H9 (cell line): ENCODE data around the gene MYO1D. TPM values are rescaled to one million over a fixed set of nuclear protein-coding genes. Genes with fewer than 3 reads are reported as not detected.

Source experiments
- DNase-seq: peaks from one replicate; pipeline ENCODE4 v3.0.0-alpha.2; 2017
- H2AFZ ChIP-seq: one replicate; pipeline ENCODE4 v1.6.1; 2013; ENCODE audit warnings: mild to moderate bottlenecking, low read length, control low read depth, moderate library complexity
- H2AK5ac ChIP-seq: 2 replicates; pipeline ENCODE4 v1.6.1; 2013; ENCODE audit warnings: low read length, control low read depth, mixed read lengths; ENCODE audit not compliant: insufficient read length
- H2BK120ac ChIP-seq: one replicate; pipeline ENCODE4 v1.6.1; 2013; ENCODE audit warnings: low read depth, mild to moderate bottlenecking, low read length, control low read depth, inconsistent platforms; ENCODE audit not compliant: poor library complexity, severe bottlenecking
- H2BK12ac ChIP-seq: 2 replicates; pipeline ENCODE4 v1.6.1; 2013; ENCODE audit warnings: low read length, control low read depth, mixed read lengths, low read depth; ENCODE audit not compliant: insufficient read length
- H2BK15ac ChIP-seq: 2 replicates; pipeline ENCODE4 v1.6.1; 2013; ENCODE audit warnings: low read depth, low read length, control low read depth
- H2BK20ac ChIP-seq: one replicate; pipeline ENCODE4 v1.6.1; 2013; ENCODE audit warnings: low read depth, mild to moderate bottlenecking, low read length, control low read depth, inconsistent platforms; ENCODE audit not compliant: poor library complexity, severe bottlenecking
- H2BK5ac ChIP-seq: 2 replicates; pipeline ENCODE4 v1.6.1; 2013; ENCODE audit warnings: low read length, control low read depth, mixed read lengths; ENCODE audit not compliant: insufficient read length
- H3K14ac ChIP-seq: 2 replicates; pipeline ENCODE4 v1.6.1; 2013; ENCODE audit warnings: low read length, control low read depth; ENCODE audit not compliant: insufficient read depth
- H3K18ac ChIP-seq: 2 replicates; pipeline ENCODE4 v1.6.1; 2013; ENCODE audit warnings: low read depth, mild to moderate bottlenecking, mixed read lengths, low read length, control low read depth; ENCODE audit not compliant: insufficient read length
- H3K23ac ChIP-seq: 2 replicates; pipeline ENCODE4 v1.6.1; 2013; ENCODE audit warnings: low read length, control low read depth, mixed read lengths, low read depth; ENCODE audit not compliant: insufficient read length
- H3K23me2 ChIP-seq: 2 replicates; pipeline ENCODE4 v1.6.1; 2013; ENCODE audit warnings: low read depth, mild to moderate bottlenecking, mixed read lengths, low read length, control low read depth; ENCODE audit not compliant: insufficient read length, poor library complexity, severe bottlenecking
- H3K27ac ChIP-seq: 2 replicates; pipeline ENCODE4 v1.5.1; 2013; ENCODE audit warnings: low read length, control low read depth, mixed read lengths, low read depth; ENCODE audit not compliant: insufficient read length
- H3K27me3 ChIP-seq: 2 replicates; pipeline ENCODE4 v1.6.1; 2013; ENCODE audit warnings: low read length, control low read depth, inconsistent platforms; ENCODE audit not compliant: insufficient read depth
- H3K4ac ChIP-seq: 2 replicates; pipeline ENCODE4 v1.6.1; 2013; ENCODE audit warnings: low read depth, mild to moderate bottlenecking, control low read depth, inconsistent platforms, low read length, moderate library complexity
- H3K4me1 ChIP-seq: 2 replicates; pipeline ENCODE4 v1.6.1; 2013; ENCODE audit warnings: low read length, control low read depth, inconsistent platforms; ENCODE audit not compliant: insufficient read depth
- H3K4me2 ChIP-seq: 2 replicates; pipeline ENCODE4 v1.6.1; 2013; ENCODE audit warnings: low read length, control low read depth, mixed read lengths; ENCODE audit not compliant: insufficient read length, insufficient read depth
- H3K56ac ChIP-seq: 2 replicates; pipeline ENCODE4 v1.6.1; 2013; ENCODE audit warnings: low read depth, mild to moderate bottlenecking, mixed read lengths, low read length, control low read depth; ENCODE audit not compliant: insufficient read length
- H3K79me1 ChIP-seq: 2 replicates; pipeline ENCODE4 v1.6.1; 2013; ENCODE audit warnings: low read depth, mild to moderate bottlenecking, moderate library complexity, low read length, control low read depth, inconsistent platforms; ENCODE audit not compliant: insufficient read depth, poor library complexity, severe bottlenecking
- H3K79me2 ChIP-seq: 2 replicates; pipeline ENCODE4 v1.6.1; 2013; ENCODE audit warnings: low read length, control low read depth, inconsistent platforms; ENCODE audit not compliant: insufficient read depth
- H3K9ac ChIP-seq: 2 replicates; pipeline ENCODE4 v1.6.1; 2013; ENCODE audit warnings: low read length, control low read depth, mixed read lengths; ENCODE audit not compliant: insufficient read length; ENCODE audit errors: extremely low read depth
- H3K9me3 ChIP-seq: one replicate; pipeline ENCODE4 v1.6.1; 2013; ENCODE audit warnings: low read depth, low read length, inconsistent platforms; ENCODE audit not compliant: control insufficient read depth
- H3T11ph ChIP-seq: one replicate; pipeline ENCODE4 v1.6.1; 2013; ENCODE audit warnings: mild to moderate bottlenecking, low read length, control low read depth, inconsistent platforms
- H4K20me1 ChIP-seq: one replicate; pipeline ENCODE4 v1.6.1; 2013; ENCODE audit not compliant: control insufficient read depth, insufficient read length, insufficient read depth
- H4K5ac ChIP-seq: 2 replicates; pipeline ENCODE4 v1.6.1; 2013; ENCODE audit warnings: low read depth, mild to moderate bottlenecking, mixed read lengths, low read length, control low read depth; ENCODE audit not compliant: insufficient read length
- H4K8ac ChIP-seq: replicated peaks from 2 replicates; pipeline ENCODE4 v1.6.1; 2013; ENCODE audit warnings: low read length, control low read depth, mixed read lengths, low read depth; ENCODE audit not compliant: insufficient read length
- H4K91ac ChIP-seq: 2 replicates; pipeline ENCODE4 v1.6.1; 2013; ENCODE audit warnings: low read depth, mild to moderate bottlenecking, moderate library complexity, mixed read lengths, low read length, control low read depth; ENCODE audit not compliant: insufficient read length
- H3K27ac Mint-ChIP-seq, 3 experiments: 2 replicates in 2 of 3; 3 replicates in 1 of 3; pipeline ENCODE4 v1.8.0; 2020 to 2021; ENCODE audit warnings: mixed read lengths in 3 of 3, mild to moderate bottlenecking in 1 of 3, moderate library complexity in 1 of 3
- H3K27me3 Mint-ChIP-seq: 2 replicates; pipeline ENCODE4 v1.8.0; 2021; ENCODE audit warnings: low read depth, mild to moderate bottlenecking, moderate library complexity, mixed read lengths
- H3K36me3 Mint-ChIP-seq, 3 experiments: 2 replicates in 2 of 3; 3 replicates in 1 of 3; pipeline ENCODE4 v1.8.0; 2020 to 2021; ENCODE audit warnings: low read depth in 3 of 3, mixed read lengths in 3 of 3; ENCODE audit not compliant: insufficient read depth in 1 of 3
- H3K4me1 Mint-ChIP-seq, 2 experiments: 2 replicates each; pipeline ENCODE4 v1.8.0; 2020; ENCODE audit warnings: mixed read lengths in 2 of 2
- H3K4me3 Mint-ChIP-seq, 2 experiments: 2 replicates in 1 of 2; 3 replicates in 1 of 2; pipeline ENCODE4 v1.8.0; 2020 to 2021; ENCODE audit warnings: mild to moderate bottlenecking in 2 of 2, mixed read lengths in 2 of 2, moderate library complexity in 1 of 2
- H3K9me3 Mint-ChIP-seq, 2 experiments: 2 replicates in 1 of 2; 3 replicates in 1 of 2; pipeline ENCODE4 v1.8.0; 2020; ENCODE audit warnings: mild to moderate bottlenecking in 2 of 2, mixed read lengths in 2 of 2, moderate library complexity in 1 of 2
- CTCF ChIP-seq: fragments of 200-600 bp; sonication (generic); conservative IDR thresholded peaks from 3 replicates; pipeline ENCODE4 v1.8.0; 2021; ENCODE audit warnings: antibody characterized with exemption, mild to moderate bottlenecking
- WGBS: extraction: QIAGEN DNeasy Blood & Tissue Kit; methylation state at CpG from one replicate; pipeline ENCODE4 v1.1.7; 2013; ENCODE audit warnings: missing lambda C conversion rate, low lambda C conversion rate, mixed read lengths; ENCODE audit not compliant: insufficient read length; ENCODE audit errors: extremely low coverage; 5-methylcytosine and 5-hydroxymethylcytosine counted together
- total RNA-seq: library from RNA; stranded (reverse); gene quantifications from 2 replicates; pipeline ENCODE4 v1.2.1, GENCODE V29; 2021

The MYO1D gene
- total RNA-seq, 1 experiment from 2014 or later: 19.0 TPM

- H4K20me1 ChIP-seq: no peaks in the 10 kb centered on the region
- H3K79me2 ChIP-seq: no peaks in the 10 kb centered on the region
- H2BK20ac ChIP-seq: no peak overlapping the region
- no peak overlapping the region for H3K27ac ChIP-seq
- no peaks in the 10 kb centered on the region for H3K79me1 ChIP-seq
- no peak overlapping the region for H3T11ph ChIP-seq
- H3K56ac ChIP-seq: no peak overlapping the region
- no peak overlapping the region for H2BK5ac ChIP-seq
- DNase-seq: no peak
- no peaks in the 10 kb centered on the region for H3K27me3 ChIP-seq
- no peak overlapping the region for H3K9ac ChIP-seq
- no peak overlapping the region for H2BK15ac ChIP-seq
- H2BK120ac ChIP-seq: no peak overlapping the region
- TF ChIP-seq CTCF: no peak
- Mint-ChIP-seq H3K4me1 (peaks cover 41 to 51% of the 10 kb centered on the region in 2 experiments), H3K27ac (no peak overlapping the region; a peak in 1 of 7 replicates), H3K36me3 (peaks cover 9 to 18% (median 17%) of the 10 kb centered on the region in 3 experiments; a peak in 6 of 7 replicates), H3K4me3 (no peak overlapping the region), H3K27me3 (no peaks in the 10 kb centered on the region; the same call in 1 of the 2 replicates), H3K9me3 (no peaks in the 10 kb centered on the region)
- no peaks in the 10 kb centered on the region for H3K4me1 ChIP-seq
- H3K9me3 ChIP-seq: no peaks in the 10 kb centered on the region
- H3K23ac ChIP-seq: no peak overlapping the region
- H4K91ac ChIP-seq: no peak overlapping the region
- no peak overlapping the region for H4K5ac ChIP-seq
- no peak overlapping the region for H3K4me2 ChIP-seq
- H3K23me2 ChIP-seq: no peaks in the 10 kb centered on the region
- no CpG with 5 or more reads among the region's 15 CpGs for WGBS
- H2AFZ ChIP-seq: no peak overlapping the region
- H2BK12ac ChIP-seq: no peak overlapping the region
- no peak overlapping the region for H3K18ac ChIP-seq
- no peak overlapping the region for H3K14ac ChIP-seq
- no peak overlapping the region for H3K4ac ChIP-seq
- no peak overlapping the region for H4K8ac ChIP-seq
- no peak overlapping the region for H2AK5ac ChIP-seq
Observed at GRCh38 chr17:32493571-32493970, 383.4 kb downstream of the MYO1D start.
